ENCODE measurements around the gene DCPS.
"Not testable (repeated sequence)": the region's sequence is repeated elsewhere in the genome, so short reads cannot be mapped to it uniquely, and the experiment has no call there.

Gene DCPS

DNA sequence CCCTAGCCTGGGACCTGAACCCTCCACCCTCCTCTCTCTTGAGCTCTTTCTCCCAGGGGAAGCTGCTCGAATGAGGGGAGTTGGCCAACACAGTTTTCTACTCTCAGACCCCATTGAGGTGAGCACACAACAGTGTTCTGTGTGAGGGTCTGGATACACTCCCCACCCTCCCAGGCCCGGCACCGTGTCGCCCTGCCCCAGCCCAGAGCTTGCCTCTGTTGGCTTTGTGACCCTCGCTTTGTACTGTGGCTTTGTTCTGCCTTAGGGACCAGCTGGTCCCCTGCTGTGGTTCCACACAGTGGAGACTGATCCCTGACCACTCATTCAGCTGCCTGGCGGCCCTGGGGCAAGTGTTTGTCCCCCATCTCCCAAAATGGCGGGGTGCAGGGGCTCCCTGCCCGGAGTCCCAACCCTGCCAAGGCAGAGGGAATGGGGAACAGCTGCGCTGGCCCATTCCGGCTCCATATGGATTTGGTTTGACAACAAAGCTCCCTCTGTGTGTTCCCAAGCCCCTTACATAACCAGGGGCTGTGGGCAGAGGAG, 59.9 kb downstream of the DCPS start:
- H3K9me3 ChIP-seq (ENCODE audit: control insufficient read depth in 1 of 2, low read length in 2 of 2) = no peaks in the 10 kb centered on the region
- H3K4me1 ChIP-seq (ENCODE audit: control insufficient read depth in 1 of 2, insufficient read depth in 2 of 2, low read length in 2 of 2) = peaks cover 6 to 25% of the 10 kb centered on the region in 2 donors
- H3K36me3 ChIP-seq (ENCODE audit: control insufficient read depth in 1 of 2, insufficient read depth in 2 of 2, low read length in 2 of 2) = peaks cover 0 to 3% of the 10 kb centered on the region in 2 donors
- H3K27ac ChIP-seq (ENCODE audit: low read length) = no peak overlapping the region
- no peak overlapping the region for H3K4me3 ChIP-seq (ENCODE audit: low read depth in 1 of 2, low read length in 2 of 2)
- H3K27me3 ChIP-seq (ENCODE audit: low read depth, low read length) = no peaks in the 10 kb centered on the region

DNA sequence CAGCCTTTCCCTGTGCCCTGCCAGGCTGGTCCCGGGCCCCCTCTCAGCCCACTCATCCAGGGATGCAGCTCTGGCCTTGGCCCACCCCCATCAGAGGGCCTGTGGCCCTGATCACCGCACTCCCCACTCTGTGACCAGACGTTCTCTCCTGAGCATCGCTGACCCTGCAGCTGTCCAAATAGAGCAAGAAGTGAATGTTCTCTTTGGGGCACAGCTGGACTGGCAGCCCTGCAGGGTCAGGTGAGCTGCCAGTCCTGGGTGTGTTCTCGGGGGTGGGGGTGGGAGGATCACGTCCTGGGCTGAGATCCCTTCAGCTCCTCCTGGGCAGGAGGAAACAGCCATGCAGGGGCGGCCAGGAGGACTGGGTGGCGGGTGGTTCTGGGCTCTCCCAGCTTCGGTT, 60.9 kb downstream of the DCPS start:
- not testable (repeated sequence) for H3K4me3 ChIP-seq (ENCODE audit: low read depth in 1 of 2, low read length in 2 of 2); H3K27me3 ChIP-seq (ENCODE audit: low read depth, low read length); H3K27ac ChIP-seq (ENCODE audit: low read length); H3K9me3 ChIP-seq (ENCODE audit: control insufficient read depth in 1 of 2, low read length in 2 of 2); H3K36me3 ChIP-seq (ENCODE audit: control insufficient read depth in 1 of 2, insufficient read depth in 2 of 2, low read length in 2 of 2)
- H3K4me1 ChIP-seq (ENCODE audit: control insufficient read depth in 1 of 2, insufficient read depth in 2 of 2, low read length in 2 of 2) = peaks cover 0 to 16% of the 10 kb centered on the region in 2 donors

DNA sequence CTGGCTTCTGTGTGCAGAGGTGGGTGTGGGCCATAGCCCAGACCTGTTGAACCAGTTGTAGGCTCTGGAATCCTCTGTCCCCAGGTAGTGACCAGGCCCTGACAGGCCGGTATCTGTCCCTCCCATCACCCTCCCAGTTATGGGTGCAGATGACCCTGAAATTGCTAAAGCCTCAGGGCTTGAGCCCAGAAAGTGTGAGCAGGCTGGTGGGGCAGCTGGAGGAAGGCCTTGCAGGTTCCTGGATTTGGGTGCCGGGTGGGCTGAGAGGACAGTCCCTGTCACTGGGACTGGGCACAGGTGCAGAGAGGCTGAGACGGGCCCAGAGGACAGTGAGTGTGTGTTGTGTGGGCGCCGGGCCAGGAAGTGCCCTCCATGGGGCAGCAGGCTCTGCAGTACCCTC, 61.6 kb downstream of the DCPS start:
- not testable (repeated sequence) for H3K27me3 ChIP-seq (ENCODE audit: low read depth, low read length); H3K36me3 ChIP-seq (ENCODE audit: control insufficient read depth in 1 of 2, insufficient read depth in 2 of 2, low read length in 2 of 2); H3K9me3 ChIP-seq (ENCODE audit: control insufficient read depth in 1 of 2, low read length in 2 of 2); H3K4me3 ChIP-seq (ENCODE audit: low read depth in 1 of 2, low read length in 2 of 2); H3K27ac ChIP-seq (ENCODE audit: low read length)
- H3K4me1 ChIP-seq (ENCODE audit: control insufficient read depth in 1 of 2, insufficient read depth in 2 of 2, low read length in 2 of 2) = peaks cover 0 to 12% of the 10 kb centered on the region in 2 donors

DNA sequence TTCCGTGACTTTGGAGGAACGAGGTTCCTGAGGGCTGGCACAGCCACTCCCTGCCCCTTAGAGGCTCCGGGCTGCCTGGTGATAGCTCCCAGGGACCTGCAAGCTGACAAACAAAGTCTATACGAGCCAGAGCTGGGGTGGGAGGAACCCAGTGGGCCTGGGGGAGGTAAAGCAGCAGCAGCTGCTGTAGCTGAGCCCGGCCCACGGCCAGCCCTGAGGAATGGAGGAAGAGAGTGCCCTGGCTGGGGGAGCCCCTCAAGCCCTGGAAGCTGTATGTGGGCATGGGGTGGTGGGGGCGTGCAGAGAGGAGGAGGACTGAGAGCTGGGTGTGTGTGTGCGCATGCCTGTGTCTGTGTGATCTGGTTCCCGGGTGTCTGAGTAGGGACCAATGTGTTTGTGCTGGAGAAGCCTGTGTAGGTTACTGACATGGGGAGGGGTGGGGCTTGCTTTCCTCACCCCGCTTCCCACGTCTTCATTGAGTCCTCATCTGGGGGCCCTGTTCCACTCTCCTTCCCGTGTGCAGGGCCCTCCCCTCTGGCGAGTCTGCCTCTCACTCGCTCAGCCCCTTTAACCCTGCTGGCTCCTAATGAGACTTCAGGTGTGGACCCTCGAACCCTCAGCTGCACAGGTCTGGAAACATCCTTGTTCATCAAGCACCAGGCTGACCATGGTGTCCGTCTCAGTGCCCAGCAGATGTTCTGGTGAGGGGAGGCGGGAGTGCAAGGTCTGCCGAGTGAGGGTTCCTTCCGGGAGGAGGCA, 62.4 kb downstream of the DCPS start:
- Histone ChIP-seq H3K4me1 (ENCODE audit: control insufficient read depth in 1 of 2, insufficient read depth in 2 of 2, low read length in 2 of 2) (peaks cover 0 to 12% of the 10 kb centered on the region in 2 donors), H3K27ac (ENCODE audit: low read length) (no peak overlapping the region)

DNA sequence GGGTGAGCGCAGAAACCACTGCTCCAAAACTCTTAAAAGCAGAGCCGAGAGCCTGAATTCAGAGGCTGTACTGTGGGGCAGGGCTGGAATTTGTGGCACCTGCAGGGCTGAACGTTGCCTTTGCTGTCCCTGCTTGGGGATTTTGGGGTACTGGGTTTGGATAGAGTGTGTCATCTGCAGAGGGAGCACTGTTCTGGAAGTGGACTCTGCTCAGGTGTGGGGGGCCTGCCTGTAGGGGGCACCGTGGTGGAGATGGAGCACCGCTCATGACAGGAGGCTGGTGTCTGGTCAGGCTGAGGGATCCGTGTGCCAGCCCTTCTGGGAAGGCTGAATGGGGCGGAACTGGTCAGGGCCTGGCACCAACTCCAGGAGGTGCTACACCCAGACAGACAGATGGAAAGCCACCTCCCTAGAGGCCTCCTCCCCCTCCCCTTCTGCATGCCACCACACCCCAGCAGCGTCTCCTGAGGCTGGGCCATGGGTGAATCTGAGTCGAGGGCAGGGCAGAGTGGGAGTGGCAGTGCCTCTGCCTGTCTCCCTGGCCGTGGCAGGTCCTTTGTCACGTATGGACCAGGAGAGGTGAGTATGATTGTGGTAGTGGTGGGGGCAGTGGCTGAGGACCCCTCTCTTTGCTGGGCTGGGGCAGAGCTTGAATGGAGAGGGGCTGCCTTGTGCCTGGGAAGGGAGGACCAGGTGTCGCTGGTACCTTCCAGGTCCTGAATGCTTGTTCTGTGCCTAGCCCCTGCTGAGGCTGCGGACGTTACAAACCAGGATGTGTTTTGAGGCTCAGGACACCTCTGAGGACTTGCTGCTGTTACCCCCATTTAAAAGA, 63.2 kb downstream of the DCPS start:
- not testable (repeated sequence) for H3K36me3 ChIP-seq (ENCODE audit: control insufficient read depth in 1 of 2, insufficient read depth in 2 of 2, low read length in 2 of 2); H3K4me3 ChIP-seq (ENCODE audit: low read depth in 1 of 2, low read length in 2 of 2); H3K27ac ChIP-seq (ENCODE audit: low read length); H3K27me3 ChIP-seq (ENCODE audit: low read depth, low read length); H3K9me3 ChIP-seq (ENCODE audit: control insufficient read depth in 1 of 2, low read length in 2 of 2)
- peaks cover 0 to 12% of the 10 kb centered on the region in 2 donors for H3K4me1 ChIP-seq (ENCODE audit: control insufficient read depth in 1 of 2, insufficient read depth in 2 of 2, low read length in 2 of 2)

More for the DNA sequence above, 62.4 kb downstream of the DCPS start:
- Histone ChIP-seq H3K27me3 (ENCODE audit: low read depth, low read length) (no peaks in the 10 kb centered on the region), H3K9me3 (ENCODE audit: control insufficient read depth in 1 of 2, low read length in 2 of 2) (no peaks in the 10 kb centered on the region), H3K36me3 (ENCODE audit: control insufficient read depth in 1 of 2, insufficient read depth in 2 of 2, low read length in 2 of 2) (peaks cover 0 to 3% of the 10 kb centered on the region in 2 donors), H3K4me3 (ENCODE audit: low read depth in 1 of 2, low read length in 2 of 2) (no peak overlapping the region)

DNA sequence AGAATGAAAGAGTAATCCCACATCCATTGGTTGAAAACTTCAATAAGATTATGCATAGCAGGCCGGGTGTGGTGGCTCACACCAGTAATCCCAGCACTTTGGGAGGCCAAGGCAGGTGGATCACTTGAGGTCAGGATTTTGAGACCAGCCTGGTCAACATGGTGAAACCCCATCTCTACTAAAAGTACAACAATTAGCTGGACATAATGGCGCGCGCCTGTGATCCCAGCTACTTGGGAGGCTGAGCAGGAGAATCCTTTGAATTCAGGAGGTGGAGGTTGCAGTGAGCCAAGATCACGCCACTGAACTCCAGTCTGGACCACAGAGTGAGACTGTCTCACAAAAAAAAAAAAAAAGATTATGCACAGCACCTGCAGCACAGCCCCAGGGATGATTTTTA, 63.9 kb downstream of the DCPS start:
- not testable (repeated sequence) for H3K36me3 ChIP-seq (ENCODE audit: control insufficient read depth in 1 of 2, insufficient read depth in 2 of 2, low read length in 2 of 2); H3K4me3 ChIP-seq (ENCODE audit: low read depth in 1 of 2, low read length in 2 of 2); H3K4me1 ChIP-seq (ENCODE audit: control insufficient read depth in 1 of 2, insufficient read depth in 2 of 2, low read length in 2 of 2); H3K27me3 ChIP-seq (ENCODE audit: low read depth, low read length); H3K9me3 ChIP-seq (ENCODE audit: control insufficient read depth in 1 of 2, low read length in 2 of 2); H3K27ac ChIP-seq (ENCODE audit: low read length)

DNA sequence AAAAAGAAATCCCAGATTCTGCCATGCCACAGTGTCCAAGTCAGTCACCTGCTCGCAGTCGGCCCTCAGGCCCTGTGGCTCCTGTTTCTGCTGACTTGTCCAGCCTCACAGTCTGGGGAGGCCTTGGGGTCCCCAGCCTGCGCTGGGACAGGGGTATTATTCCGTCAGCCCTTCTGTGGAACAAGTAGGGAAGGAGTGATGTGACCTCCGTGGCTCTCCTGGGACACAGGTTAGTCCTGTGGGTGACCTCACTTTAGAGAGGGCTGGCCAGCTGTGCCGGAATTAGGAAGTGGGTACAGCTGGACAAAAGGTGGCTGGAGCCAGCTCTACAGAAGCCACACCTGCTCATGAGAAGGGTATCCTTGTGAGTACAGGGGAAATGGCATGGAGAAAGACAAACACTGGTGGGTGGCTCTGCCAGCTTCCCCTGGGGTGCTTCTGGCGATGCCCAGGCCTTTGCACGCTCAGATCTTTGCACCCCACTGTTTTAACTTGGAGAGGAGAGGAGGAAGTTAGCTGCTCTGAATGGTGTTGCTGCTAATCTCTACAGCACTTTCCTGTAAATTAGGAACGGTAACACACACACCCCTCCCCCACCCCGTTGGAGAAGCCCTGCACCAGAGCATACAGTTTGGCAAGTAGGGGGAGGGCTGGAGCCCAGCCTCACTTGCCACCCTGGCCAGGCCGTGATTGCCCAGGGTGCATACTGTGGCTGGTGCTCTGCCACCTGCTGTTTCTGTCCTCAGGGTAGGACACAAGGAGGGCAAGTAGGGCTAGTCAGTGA, 64.7 kb downstream of the DCPS start:
- not testable (repeated sequence) for H3K27me3 ChIP-seq (ENCODE audit: low read depth, low read length); H3K4me3 ChIP-seq (ENCODE audit: low read depth in 1 of 2, low read length in 2 of 2); H3K36me3 ChIP-seq (ENCODE audit: control insufficient read depth in 1 of 2, insufficient read depth in 2 of 2, low read length in 2 of 2); H3K27ac ChIP-seq (ENCODE audit: low read length); H3K9me3 ChIP-seq (ENCODE audit: control insufficient read depth in 1 of 2, low read length in 2 of 2)
- peaks cover 0 to 13% of the 10 kb centered on the region in 2 donors for H3K4me1 ChIP-seq (ENCODE audit: control insufficient read depth in 1 of 2, insufficient read depth in 2 of 2, low read length in 2 of 2)

DNA sequence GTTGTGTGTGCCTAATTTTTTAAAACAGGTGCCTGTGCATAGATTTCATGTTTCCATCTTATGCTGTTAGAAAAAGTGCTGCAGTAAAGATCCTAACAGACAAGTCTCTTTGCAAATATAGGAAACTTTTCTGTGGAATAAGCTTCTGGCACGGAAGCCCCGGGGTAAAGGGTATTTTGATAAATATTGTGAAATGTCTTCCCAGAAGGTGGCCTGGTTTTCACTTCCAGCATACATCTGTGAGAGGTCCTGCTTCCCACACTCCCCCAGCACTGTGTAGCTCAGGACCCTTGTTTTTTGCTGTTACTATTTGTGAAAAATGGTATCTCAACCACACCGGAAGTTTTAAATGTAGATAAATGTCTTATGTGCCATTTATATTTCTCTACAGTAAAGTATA, 66.2 kb downstream of the DCPS start:
- Histone ChIP-seq H3K27me3 (ENCODE audit: low read depth, low read length) (no peaks in the 10 kb centered on the region), H3K4me3 (ENCODE audit: low read depth in 1 of 2, low read length in 2 of 2) (no peak overlapping the region), H3K36me3 (ENCODE audit: control insufficient read depth in 1 of 2, insufficient read depth in 2 of 2, low read length in 2 of 2) (no peaks in the 10 kb centered on the region), H3K9me3 (ENCODE audit: control insufficient read depth in 1 of 2, low read length in 2 of 2) (no peaks in the 10 kb centered on the region), H3K4me1 (ENCODE audit: control insufficient read depth in 1 of 2, insufficient read depth in 2 of 2, low read length in 2 of 2) (peaks cover 0 to 13% of the 10 kb centered on the region in 2 donors), H3K27ac (ENCODE audit: low read length) (no peak overlapping the region)

DNA sequence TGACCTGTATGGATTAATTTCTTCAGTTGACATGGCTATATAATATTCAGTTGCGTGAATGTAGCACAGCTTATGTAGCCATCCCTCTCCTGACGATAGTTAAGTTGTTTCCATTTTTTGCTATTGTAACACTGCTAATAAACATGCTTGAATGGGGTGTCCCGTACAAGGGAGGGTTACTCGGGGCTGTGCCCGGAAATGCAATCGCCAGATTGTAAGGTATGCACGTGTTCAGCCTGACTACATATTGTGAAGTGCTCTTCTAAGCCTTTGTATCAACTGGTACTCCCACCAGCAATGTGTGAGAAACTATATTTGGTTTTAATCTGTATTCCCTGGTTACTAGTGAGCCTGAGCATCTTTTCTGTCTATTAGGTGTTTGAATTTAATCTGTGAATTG, 67.7 kb downstream of the DCPS start:
- peaks cover 0 to 5% of the 10 kb centered on the region in 2 donors for H3K4me1 ChIP-seq (ENCODE audit: control insufficient read depth in 1 of 2, insufficient read depth in 2 of 2, low read length in 2 of 2)
- H3K27ac ChIP-seq (ENCODE audit: low read length) = no peak overlapping the region
- H3K36me3 ChIP-seq (ENCODE audit: control insufficient read depth in 1 of 2, insufficient read depth in 2 of 2, low read length in 2 of 2) = no peaks in the 10 kb centered on the region
- H3K9me3 ChIP-seq (ENCODE audit: control insufficient read depth in 1 of 2, low read length in 2 of 2) = no peaks in the 10 kb centered on the region
- no peak overlapping the region for H3K4me3 ChIP-seq (ENCODE audit: low read depth in 1 of 2, low read length in 2 of 2)
- no peaks in the 10 kb centered on the region for H3K27me3 ChIP-seq (ENCODE audit: low read depth, low read length)

DNA sequence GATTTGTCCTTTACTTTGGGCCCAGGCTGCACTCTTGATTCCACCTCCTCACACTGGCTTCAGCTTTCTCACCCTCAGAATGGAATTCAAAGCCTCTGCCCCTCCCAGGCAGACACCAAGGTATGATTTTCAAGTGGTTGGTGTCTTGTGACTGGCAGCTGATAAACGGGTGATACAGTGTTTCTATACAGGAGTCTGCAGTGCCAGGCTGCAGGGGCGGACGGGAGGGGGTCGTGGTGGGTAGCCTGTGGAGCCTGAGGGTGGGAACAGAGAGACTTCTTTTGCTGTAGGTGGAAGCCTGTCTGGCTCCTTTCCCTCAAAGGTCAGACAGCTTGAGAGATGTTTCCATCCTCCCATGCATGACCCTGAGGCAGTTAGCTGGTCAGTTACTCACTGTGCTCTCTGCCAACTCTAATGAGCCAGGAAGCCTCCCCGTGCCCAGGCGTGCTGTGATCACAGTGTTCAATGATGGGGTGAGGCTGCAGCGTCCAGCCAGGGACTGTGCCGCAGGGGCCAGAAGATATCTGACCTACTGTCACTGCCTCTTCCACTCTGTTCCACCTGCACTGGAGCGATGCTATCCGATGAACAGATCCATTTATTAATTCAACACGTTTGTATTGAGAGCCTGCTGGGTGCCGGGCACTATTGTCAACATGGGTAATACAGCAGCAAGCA, 69.7 kb downstream of the DCPS start:
- not testable (repeated sequence) for H3K4me3 ChIP-seq (ENCODE audit: low read depth in 1 of 2, low read length in 2 of 2); H3K4me1 ChIP-seq (ENCODE audit: control insufficient read depth in 1 of 2, insufficient read depth in 2 of 2, low read length in 2 of 2); H3K36me3 ChIP-seq (ENCODE audit: control insufficient read depth in 1 of 2, insufficient read depth in 2 of 2, low read length in 2 of 2); H3K27ac ChIP-seq (ENCODE audit: low read length); H3K9me3 ChIP-seq (ENCODE audit: control insufficient read depth in 1 of 2, low read length in 2 of 2); H3K27me3 ChIP-seq (ENCODE audit: low read depth, low read length)
